WTC11 (cell line): Measurements from ENCODE around the gene SCN3A. TPM values are rescaled to one million over a fixed set of nuclear protein-coding genes. Genes with fewer than 3 reads are reported as not detected.

Experiments used
- ATAC-seq: fragments of 200-7000 bp; cut with Tn5 transposase; 2 replicates; pipeline ENCODE4 v1.10.0; 2021; ENCODE audit warnings: mild to moderate bottlenecking, moderate library complexity
- CTCF ChIA-PET: fragments of 300-600 bp; sonication (Branson Sonifier 250); formaldehyde crosslinking; loops from one replicate; lab custom pipeline; 2021; ENCODE audit warnings: antibody characterized with exemption; lab: Charles Lee
- POLR2A ChIA-PET: fragments of 350-600 bp; sonication (Branson Sonifier 250); formaldehyde crosslinking; loops from one replicate; lab custom pipeline; 2021; ENCODE audit warnings: antibody characterized with exemption; lab: Charles Lee
- DNase-seq: peaks from one replicate; pipeline ENCODE4 v3.0.0; 2021; ENCODE audit warnings: low spot score
- H3K27ac Mint-ChIP-seq: 2 replicates; pipeline ENCODE4 v1.8.0; 2021; ENCODE audit warnings: mixed read lengths
- H3K27me3 Mint-ChIP-seq: 2 replicates; pipeline ENCODE4 v1.8.0; 2021; ENCODE audit warnings: low read depth, mild to moderate bottlenecking, moderate library complexity, mixed read lengths
- H3K36me3 Mint-ChIP-seq: 2 replicates; pipeline ENCODE4 v1.8.0; 2021; ENCODE audit warnings: mixed read lengths
- H3K4me1 Mint-ChIP-seq: 2 replicates; pipeline ENCODE4 v1.8.0; 2022; ENCODE audit warnings: mixed read lengths
- H3K4me3 Mint-ChIP-seq: 2 replicates; pipeline ENCODE4 v1.8.0; 2021; ENCODE audit warnings: mild to moderate bottlenecking, moderate library complexity, mixed read lengths
- H3K9me3 Mint-ChIP-seq: 2 replicates; pipeline ENCODE4 v1.8.0; 2021; ENCODE audit warnings: mixed read lengths
- ETV6 ChIP-seq: sonication (generic); formaldehyde crosslinking; IDR thresholded peaks from 2 replicates; pipeline ENCODE4 v1.8.1; 2022; ENCODE audit warnings: mild to moderate bottlenecking, missing genetic modification reagents
- GRHL2 ChIP-seq: fragments of 250-450 bp; sonication (Bioruptor Pico); IDR thresholded peaks from 2 replicates; pipeline ENCODE4 v1.8.0; 2022; ENCODE audit warnings: mild to moderate bottlenecking, moderate library complexity; ENCODE audit not compliant: insufficient replicate concordance, severe bottlenecking
- IRF2 ChIP-seq: sonication (generic); formaldehyde crosslinking; IDR thresholded peaks from 2 replicates; pipeline ENCODE4 v1.8.0; 2022; ENCODE audit warnings: low read depth, missing genetic modification reagents, borderline replicate concordance
- JAZF1 ChIP-seq: fragments of 250-450 bp; sonication (Bioruptor Pico); IDR thresholded peaks from 2 replicates; pipeline ENCODE4 v1.9.0; 2021; ENCODE audit warnings: moderate library complexity, mild to moderate bottlenecking, inconsistent platforms
- JUN ChIP-seq: sonication (generic); formaldehyde crosslinking; IDR thresholded peaks from 2 replicates; pipeline ENCODE4 v1.8.0; 2023; ENCODE audit warnings: mild to moderate bottlenecking, missing genetic modification reagents
- OVOL2 ChIP-seq: fragments of 250-450 bp; sonication (Bioruptor Pico); IDR thresholded peaks from 2 replicates; pipeline ENCODE4 v1.9.0; 2021; ENCODE audit warnings: mild to moderate bottlenecking, borderline replicate concordance
- SP1 ChIP-seq: sonication (generic); formaldehyde crosslinking; conservative IDR thresholded peaks from 2 replicates; pipeline ENCODE4 v1.8.1; 2022; ENCODE audit warnings: missing genetic modification reagents
- ZNF121 ChIP-seq: sonication (generic); formaldehyde crosslinking; IDR thresholded peaks from 2 replicates; pipeline ENCODE4 v1.8.0; 2023; ENCODE audit warnings: missing genetic modification reagents
- ZNF232 ChIP-seq: sonication (generic); formaldehyde crosslinking; IDR thresholded peaks from 2 replicates; pipeline ENCODE4 v1.8.0; 2022; ENCODE audit warnings: mild to moderate bottlenecking, missing genetic modification reagents
- ZNF396 ChIP-seq: fragments of 250-450 bp; sonication (Bioruptor Pico); IDR thresholded peaks from 2 replicates; pipeline ENCODE4 v1.8.0; 2021; ENCODE audit warnings: mild to moderate bottlenecking, moderate library complexity, borderline replicate concordance
- total RNA-seq: library from RNA; stranded (reverse); gene quantifications from 3 replicates; pipeline ENCODE4 v1.2.3, GENCODE V29; 2021
- TF ChIP-seq, protein P1 (sequence below): fragments of 250-450 bp; sonication (Bioruptor Pico); IDR thresholded peaks from 2 replicates; pipeline ENCODE4 v1.9.0; 2021; ENCODE audit warnings: mild to moderate bottlenecking
- TF ChIP-seq, protein P2 (sequence below): fragments of 250-450 bp; sonication (Bioruptor Pico); IDR thresholded peaks from 2 replicates; pipeline ENCODE4 v1.8.0; 2021; ENCODE audit warnings: mild to moderate bottlenecking
- TF ChIP-seq, protein P3 (sequence below): fragments of 250-450 bp; sonication (Bioruptor Pico); IDR thresholded peaks from 2 replicates; pipeline ENCODE4 v1.9.0; 2021; ENCODE audit warnings: moderate library complexity, mild to moderate bottlenecking, inconsistent platforms, borderline replicate concordance
- TF ChIP-seq, protein P4 (sequence below): fragments of 250-450 bp; sonication (Bioruptor Pico); IDR thresholded peaks from 2 replicates; pipeline ENCODE4 v1.9.0; 2021; ENCODE audit warnings: mild to moderate bottlenecking
- TF ChIP-seq, protein P5 (sequence below): fragments of 250-450 bp; sonication (Bioruptor Pico); IDR thresholded peaks from 2 replicates; pipeline ENCODE4 v2.1.2; 2022; ENCODE audit warnings: mild to moderate bottlenecking, moderate library complexity
- TF ChIP-seq, protein P6 (sequence below): sonication (generic); formaldehyde crosslinking; IDR thresholded peaks from 2 replicates; pipeline ENCODE4 v1.8.0; 2023; ENCODE audit warnings: missing genetic modification reagents

The SCN3A gene
- total RNA-seq, 1 experiment from 2014 or later = 0.04 TPM

DNA sequence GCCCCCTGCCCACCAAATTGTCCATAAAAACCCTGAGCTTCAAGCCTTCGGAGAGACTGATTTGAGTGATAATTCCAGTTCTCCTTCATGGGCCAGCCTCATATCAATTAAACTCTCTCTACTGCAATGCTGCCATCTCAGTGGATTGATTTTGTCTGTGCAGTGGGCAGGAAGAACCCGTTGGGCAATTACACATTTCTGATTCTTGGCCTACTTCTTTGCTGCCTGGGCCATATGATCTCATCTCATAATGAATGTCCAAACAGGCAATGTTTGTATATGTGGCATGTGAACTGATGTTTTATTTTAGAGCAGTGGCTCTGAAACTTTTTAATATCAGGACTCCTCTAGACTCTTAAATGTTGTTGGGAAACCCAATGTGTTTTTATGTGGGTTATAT, 147.3 kb downstream of the SCN3A start (continued):
- TF ChIP-seq, protein P1, sequence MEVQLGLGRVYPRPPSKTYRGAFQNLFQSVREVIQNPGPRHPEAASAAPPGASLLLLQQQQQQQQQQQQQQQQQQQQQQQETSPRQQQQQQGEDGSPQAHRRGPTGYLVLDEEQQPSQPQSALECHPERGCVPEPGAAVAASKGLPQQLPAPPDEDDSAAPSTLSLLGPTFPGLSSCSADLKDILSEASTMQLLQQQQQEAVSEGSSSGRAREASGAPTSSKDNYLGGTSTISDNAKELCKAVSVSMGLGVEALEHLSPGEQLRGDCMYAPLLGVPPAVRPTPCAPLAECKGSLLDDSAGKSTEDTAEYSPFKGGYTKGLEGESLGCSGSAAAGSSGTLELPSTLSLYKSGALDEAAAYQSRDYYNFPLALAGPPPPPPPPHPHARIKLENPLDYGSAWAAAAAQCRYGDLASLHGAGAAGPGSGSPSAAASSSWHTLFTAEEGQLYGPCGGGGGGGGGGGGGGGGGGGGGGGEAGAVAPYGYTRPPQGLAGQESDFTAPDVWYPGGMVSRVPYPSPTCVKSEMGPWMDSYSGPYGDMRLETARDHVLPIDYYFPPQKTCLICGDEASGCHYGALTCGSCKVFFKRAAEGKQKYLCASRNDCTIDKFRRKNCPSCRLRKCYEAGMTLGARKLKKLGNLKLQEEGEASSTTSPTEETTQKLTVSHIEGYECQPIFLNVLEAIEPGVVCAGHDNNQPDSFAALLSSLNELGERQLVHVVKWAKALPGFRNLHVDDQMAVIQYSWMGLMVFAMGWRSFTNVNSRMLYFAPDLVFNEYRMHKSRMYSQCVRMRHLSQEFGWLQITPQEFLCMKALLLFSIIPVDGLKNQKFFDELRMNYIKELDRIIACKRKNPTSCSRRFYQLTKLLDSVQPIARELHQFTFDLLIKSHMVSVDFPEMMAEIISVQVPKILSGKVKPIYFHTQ (CRISPR knock-in tag) = no peak
- TF ChIP-seq, protein P2, sequence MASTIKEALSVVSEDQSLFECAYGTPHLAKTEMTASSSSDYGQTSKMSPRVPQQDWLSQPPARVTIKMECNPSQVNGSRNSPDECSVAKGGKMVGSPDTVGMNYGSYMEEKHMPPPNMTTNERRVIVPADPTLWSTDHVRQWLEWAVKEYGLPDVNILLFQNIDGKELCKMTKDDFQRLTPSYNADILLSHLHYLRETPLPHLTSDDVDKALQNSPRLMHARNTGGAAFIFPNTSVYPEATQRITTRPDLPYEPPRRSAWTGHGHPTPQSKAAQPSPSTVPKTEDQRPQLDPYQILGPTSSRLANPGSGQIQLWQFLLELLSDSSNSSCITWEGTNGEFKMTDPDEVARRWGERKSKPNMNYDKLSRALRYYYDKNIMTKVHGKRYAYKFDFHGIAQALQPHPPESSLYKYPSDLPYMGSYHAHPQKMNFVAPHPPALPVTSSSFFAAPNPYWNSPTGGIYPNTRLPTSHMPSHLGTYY = no peak

DNA sequence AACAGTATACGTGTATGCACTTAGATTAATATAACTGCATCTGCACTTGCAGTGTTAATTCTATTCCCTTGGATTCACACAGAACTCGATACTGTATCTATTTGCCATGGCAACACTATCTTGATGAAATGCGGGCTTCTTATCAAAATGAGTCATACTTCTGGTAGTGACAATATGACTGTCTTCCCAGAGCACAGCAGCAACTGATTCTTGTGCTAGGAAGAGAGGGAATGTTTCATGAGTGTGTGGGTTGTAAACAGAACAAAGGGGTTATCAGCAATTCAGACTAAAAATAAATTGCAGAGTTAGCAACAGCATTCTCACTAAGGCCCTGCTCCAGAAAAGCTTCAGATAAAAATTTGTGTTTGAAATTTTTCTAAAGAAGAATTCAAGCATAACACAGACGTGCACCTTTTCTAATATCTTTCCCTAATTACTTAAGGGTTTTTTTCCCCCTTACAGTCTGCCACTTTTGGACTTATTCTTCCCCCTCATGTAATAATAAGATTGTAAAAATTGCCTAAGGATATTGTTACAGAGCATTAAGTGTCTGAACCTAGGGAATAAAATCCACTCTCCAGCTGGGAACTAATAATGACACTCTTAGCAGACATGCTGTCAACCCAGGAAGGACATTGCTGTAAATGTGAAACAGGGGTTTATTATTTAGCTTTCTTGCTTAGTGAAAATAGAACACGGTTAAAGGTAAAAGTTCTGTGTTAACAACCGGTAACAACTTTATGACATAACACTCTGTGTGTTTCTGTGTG, 148.6 kb downstream of the SCN3A start:
- Mint-ChIP-seq H3K27me3 (no peaks in the 10 kb centered on the region), H3K9me3 (no peaks in the 10 kb centered on the region), H3K4me3 (no peak overlapping the region)
- CTCF ChIA-PET = interaction anchor here (1.3 kb wide), 1 partner anchor 38 kb away, joined by 5 read pairs; no protein-coding TSS in a partner anchor
- no peak for TF ChIP-seq SP1 (CRISPR knock-in tag)
- TF ChIP-seq, all 79 proteins: peak for 0
- ATAC-seq (no peak), DNase-seq (no peak)
- no peak overlapping the region for H3K27ac Mint-ChIP-seq
- POLR2A ChIA-PET = no interaction called here
- no peaks in the 10 kb centered on the region for H3K4me1 Mint-ChIP-seq
- no peaks in the 10 kb centered on the region for H3K36me3 Mint-ChIP-seq

DNA sequence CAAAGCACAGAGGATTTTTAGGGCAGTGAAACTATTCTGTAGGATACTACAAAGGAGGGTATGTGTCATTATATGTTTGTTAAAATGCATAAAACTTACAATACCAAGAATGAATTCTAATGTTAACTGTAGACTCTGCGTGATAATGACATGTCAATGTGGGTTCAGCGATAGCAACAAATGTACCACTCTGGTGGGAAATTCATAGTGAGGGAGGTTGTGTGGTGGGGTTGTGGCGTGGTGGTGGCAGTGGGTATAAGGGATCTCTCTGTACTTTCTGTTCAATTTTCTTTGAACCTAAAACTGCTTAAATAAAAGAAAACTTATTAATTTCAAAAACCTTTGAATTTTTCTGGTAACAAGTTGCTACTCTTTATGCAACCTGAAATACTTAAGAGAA, 149.2 kb downstream of the SCN3A start:
- Mint-ChIP-seq H3K4me3 (no peak overlapping the region), H3K9me3 (no peaks in the 10 kb centered on the region), H3K36me3 (no peaks in the 10 kb centered on the region), H3K4me1 (no peaks in the 10 kb centered on the region), H3K27me3 (no peaks in the 10 kb centered on the region), H3K27ac (no peak overlapping the region)
- ChIA-PET POLR2A (no interaction called here), CTCF (interaction anchor here (1.3 kb wide), 1 partner anchor 37 kb away, joined by 5 read pairs; no protein-coding TSS in a partner anchor)
- ATAC-seq (no peak), DNase-seq (no peak)
- TF ChIP-seq GRHL2 (CRISPR knock-in tag) (no peak), ZNF396 (no peak), ZNF121 (CRISPR knock-in tag) (no peak), ZNF232 (CRISPR knock-in tag) (no peak), JAZF1 (no peak), IRF2 (no peak), JUN (CRISPR knock-in tag) (no peak), OVOL2 (no peak), ETV6 (CRISPR knock-in tag) (no peak)
- TF ChIP-seq, protein P3, sequence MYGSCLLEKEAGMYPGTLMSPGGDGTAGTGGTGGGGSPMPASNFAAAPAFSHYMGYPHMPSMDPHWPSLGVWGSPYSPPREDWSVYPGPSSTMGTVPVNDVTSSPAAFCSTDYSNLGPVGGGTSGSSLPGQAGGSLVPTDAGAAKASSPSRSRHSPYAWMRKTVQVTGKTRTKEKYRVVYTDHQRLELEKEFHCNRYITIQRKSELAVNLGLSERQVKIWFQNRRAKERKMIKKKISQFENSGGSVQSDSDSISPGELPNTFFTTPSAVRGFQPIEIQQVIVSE = no peak
- TF ChIP-seq, protein P4, sequence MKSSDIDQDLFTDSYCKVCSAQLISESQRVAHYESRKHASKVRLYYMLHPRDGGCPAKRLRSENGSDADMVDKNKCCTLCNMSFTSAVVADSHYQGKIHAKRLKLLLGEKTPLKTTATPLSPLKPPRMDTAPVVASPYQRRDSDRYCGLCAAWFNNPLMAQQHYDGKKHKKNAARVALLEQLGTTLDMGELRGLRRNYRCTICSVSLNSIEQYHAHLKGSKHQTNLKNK (CRISPR knock-in tag) = no peak
- TF ChIP-seq, protein P5, sequence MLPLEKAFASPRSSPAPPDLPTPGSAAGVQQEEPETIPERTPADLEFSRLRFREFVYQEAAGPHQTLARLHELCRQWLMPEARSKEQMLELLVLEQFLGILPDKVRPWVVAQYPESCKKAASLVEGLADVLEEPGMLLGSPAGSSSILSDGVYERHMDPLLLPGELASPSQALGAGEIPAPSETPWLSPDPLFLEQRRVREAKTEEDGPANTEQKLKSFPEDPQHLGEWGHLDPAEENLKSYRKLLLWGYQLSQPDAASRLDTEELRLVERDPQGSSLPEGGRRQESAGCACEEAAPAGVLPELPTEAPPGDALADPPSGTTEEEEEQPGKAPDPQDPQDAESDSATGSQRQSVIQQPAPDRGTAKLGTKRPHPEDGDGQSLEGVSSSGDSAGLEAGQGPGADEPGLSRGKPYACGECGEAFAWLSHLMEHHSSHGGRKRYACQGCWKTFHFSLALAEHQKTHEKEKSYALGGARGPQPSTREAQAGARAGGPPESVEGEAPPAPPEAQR (CRISPR knock-in tag) = no peak
- TF ChIP-seq, protein P6, sequence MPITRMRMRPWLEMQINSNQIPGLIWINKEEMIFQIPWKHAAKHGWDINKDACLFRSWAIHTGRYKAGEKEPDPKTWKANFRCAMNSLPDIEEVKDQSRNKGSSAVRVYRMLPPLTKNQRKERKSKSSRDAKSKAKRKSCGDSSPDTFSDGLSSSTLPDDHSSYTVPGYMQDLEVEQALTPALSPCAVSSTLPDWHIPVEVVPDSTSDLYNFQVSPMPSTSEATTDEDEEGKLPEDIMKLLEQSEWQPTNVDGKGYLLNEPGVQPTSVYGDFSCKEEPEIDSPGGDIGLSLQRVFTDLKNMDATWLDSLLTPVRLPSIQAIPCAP (CRISPR knock-in tag) = no peak
